Osteocyte (in vitro differentiated cells): ENCODE data around the gene RNASEH2A. TPM values are rescaled to one million over a fixed set of nuclear protein-coding genes. Genes with fewer than 3 reads are reported as not detected.
"Not testable (repeated sequence)": the region's sequence is repeated elsewhere in the genome, so short reads cannot be mapped to it uniquely, and the experiment has no call there.

Experiments
- DNase-seq: peaks from one replicate; pipeline ENCODE4 v3.0.0; 2021; ENCODE audit warnings: mixed read lengths; ENCODE audit not compliant: unreplicated experiment; ENCODE audit errors: extremely low spot score
- H3K27ac Mint-ChIP-seq: one replicate; pipeline ENCODE4 v1.8.0; 2021; ENCODE audit warnings: mild to moderate bottlenecking, mixed read lengths; ENCODE audit not compliant: unreplicated experiment
- H3K27me3 Mint-ChIP-seq: one replicate; pipeline ENCODE4 v1.8.0; 2021; ENCODE audit warnings: mixed read lengths; ENCODE audit not compliant: unreplicated experiment
- H3K36me3 Mint-ChIP-seq: one replicate; pipeline ENCODE4 v1.8.0; 2021; ENCODE audit warnings: mixed read lengths; ENCODE audit not compliant: unreplicated experiment
- H3K4me1 Mint-ChIP-seq: one replicate; pipeline ENCODE4 v1.8.0; 2021; ENCODE audit warnings: mixed read lengths; ENCODE audit not compliant: unreplicated experiment
- H3K4me3 Mint-ChIP-seq: one replicate; pipeline ENCODE4 v1.8.0; 2021; ENCODE audit warnings: mild to moderate bottlenecking, moderate library complexity, mixed read lengths; ENCODE audit not compliant: unreplicated experiment
- H3K9me3 Mint-ChIP-seq: one replicate; pipeline ENCODE4 v1.8.0; 2021; ENCODE audit warnings: mixed read lengths; ENCODE audit not compliant: unreplicated experiment
- total RNA-seq: library from RNA; stranded (reverse); gene quantifications from 2 replicates; pipeline ENCODE4 v1.2.1, GENCODE V29; 2021
- TF ChIP-seq, protein P1 (sequence below): fragments of 200-600 bp; sonication (generic); IDR thresholded peaks from 2 replicates; pipeline ENCODE4 v1.5.0; 2021; ENCODE audit warnings: antibody characterized with exemption, mild to moderate bottlenecking, moderate library complexity

The RNASEH2A gene
- total RNA-seq, 1 donor from 2014 or later, result 7.6 TPM

DNA sequence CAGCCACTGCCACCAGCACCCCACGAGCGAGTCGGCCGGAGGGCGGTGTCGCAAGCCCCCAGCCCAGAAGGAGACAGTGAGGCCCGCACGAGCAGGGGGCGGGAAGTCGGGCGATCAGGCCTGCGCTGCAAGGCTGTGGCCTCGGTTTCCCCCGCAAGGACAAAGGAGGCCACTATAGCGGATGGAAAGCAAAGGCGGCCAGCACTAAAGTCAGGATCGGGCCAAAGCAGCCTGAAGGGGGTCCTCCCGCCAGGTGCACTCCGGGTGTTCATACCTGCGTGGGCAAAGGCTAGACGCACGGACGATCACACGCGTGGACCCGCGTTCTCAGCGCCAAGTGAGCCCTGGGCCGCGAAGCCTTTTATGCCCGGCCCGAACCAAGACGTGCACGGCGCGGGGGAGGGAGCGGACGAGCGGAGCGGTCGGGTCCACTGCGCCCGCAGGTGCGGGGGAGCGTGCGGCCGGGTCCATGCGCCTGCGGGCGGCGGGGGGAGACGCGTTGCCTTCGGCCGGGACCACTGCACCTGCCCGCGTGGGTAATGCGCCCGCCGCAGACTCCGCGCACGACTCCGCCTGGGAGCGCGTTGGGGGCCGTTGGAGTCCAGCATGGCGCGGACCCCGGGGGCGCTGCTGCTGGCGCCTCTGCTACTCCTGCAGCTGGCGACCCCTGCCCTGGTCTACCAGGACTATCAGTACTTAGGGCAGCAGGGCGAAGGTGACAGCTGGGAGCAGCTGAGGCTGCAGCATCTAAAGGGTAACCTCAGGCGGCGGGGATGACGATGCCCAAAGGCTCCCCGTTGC is 4.7 kb upstream of the RNASEH2A start, which contains the start of the genes PRDX2 and THSD8:
PRDX2 (minus strand) TSS at position 335 of the 801 bp plus-strand sequence. CDS start 539 bp downstream, outside the sequence.
THSD8 (plus strand) TSS at position 604 of the 801 bp plus-strand sequence; CDS start at position 607, 3 bp downstream.
- Mint-ChIP-seq H3K27ac (peak within 1 kb of the TSS; percentile 35), H3K4me3 (peak within 1 kb of the TSS; percentile 85), H3K9me3 (no peaks in the 10 kb centered on the region), H3K4me1 (peaks cover 24% of the 10 kb centered on the region), H3K27me3 (no peaks in the 10 kb centered on the region), H3K36me3 (no peaks in the 10 kb centered on the region)
- TF ChIP-seq, protein P1, sequence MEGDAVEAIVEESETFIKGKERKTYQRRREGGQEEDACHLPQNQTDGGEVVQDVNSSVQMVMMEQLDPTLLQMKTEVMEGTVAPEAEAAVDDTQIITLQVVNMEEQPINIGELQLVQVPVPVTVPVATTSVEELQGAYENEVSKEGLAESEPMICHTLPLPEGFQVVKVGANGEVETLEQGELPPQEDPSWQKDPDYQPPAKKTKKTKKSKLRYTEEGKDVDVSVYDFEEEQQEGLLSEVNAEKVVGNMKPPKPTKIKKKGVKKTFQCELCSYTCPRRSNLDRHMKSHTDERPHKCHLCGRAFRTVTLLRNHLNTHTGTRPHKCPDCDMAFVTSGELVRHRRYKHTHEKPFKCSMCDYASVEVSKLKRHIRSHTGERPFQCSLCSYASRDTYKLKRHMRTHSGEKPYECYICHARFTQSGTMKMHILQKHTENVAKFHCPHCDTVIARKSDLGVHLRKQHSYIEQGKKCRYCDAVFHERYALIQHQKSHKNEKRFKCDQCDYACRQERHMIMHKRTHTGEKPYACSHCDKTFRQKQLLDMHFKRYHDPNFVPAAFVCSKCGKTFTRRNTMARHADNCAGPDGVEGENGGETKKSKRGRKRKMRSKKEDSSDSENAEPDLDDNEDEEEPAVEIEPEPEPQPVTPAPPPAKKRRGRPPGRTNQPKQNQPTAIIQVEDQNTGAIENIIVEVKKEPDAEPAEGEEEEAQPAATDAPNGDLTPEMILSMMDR, result no peak
- DNase-seq, result peak; percentile 91

DNA sequence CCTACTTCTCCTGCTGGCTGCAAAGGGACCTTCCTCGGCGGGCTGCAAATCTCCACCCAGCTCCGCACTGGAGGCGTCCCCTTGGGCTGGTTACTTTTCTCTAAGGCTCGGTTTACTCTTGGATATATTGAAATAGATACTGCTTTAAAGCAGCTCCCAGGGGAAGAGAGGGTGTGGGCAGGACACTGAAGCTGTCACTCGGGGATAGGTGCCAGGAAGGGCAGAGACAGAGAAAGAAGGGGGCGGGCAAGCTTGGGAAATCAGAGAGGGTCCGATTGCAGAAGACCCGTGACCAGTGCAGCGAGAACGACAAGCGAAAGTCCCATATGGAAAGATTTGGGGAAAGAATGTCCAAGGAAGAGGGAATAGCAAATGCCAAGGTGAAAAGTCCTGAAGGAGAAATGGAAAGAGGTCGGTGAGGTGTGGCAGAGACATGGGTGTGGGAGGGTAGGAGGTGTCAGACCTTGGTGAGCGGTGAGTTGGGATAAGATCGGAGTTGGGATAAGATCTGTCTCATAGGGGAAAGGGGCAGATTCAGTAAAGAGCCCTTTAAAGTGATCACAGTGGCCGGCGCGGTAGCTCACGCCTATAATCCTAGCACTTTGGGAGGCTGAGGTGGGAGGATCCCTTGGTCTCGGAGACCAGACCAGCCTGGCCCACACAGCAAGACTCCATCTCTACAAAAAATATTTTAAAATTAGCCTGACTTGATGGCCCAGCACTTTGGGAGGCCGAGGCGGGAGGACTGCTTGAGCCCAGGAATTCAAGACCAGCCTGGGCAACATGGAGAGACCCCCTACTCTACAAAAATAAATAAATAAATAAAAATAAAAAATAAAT is 3.9 kb upstream of the RNASEH2A start:
- Mint-ChIP-seq H3K27me3 (no peaks in the 10 kb centered on the region), H3K9me3 (no peaks in the 10 kb centered on the region), H3K4me3 (peak overlapping the region; percentile 85), H3K27ac (peak overlapping the region; percentile 35), H3K36me3 (no peaks in the 10 kb centered on the region), H3K4me1 (peaks cover 30% of the 10 kb centered on the region)
- TF ChIP-seq, protein P1, result no peak
- DNase-seq, result no peak

DNA sequence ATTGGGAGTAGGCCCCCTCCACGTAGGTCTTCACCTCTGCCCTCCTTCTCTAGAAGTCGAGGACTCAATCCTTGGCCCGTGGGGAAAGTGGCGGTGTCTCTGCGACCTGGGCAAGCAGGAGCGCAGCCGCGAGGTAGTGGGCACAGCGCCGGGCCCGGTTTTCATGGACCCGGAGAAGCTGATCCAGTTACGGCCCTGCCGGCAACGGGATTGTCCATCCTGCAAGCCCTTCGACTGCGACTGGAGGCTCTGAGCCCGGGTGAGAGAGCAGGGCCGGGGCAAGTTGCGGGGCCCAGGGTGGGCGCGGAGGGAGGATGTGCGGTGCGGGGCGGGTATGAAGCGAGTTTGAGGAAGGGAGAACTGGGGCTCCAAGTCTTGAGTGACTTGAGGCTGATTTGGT is 2.3 kb upstream of the RNASEH2A start:
- Mint-ChIP-seq H3K4me1 (peaks cover 31% of the 10 kb centered on the region), H3K27me3 (no peaks in the 10 kb centered on the region), H3K4me3 (no peak overlapping the region), H3K36me3 (no peaks in the 10 kb centered on the region), H3K27ac (no peak overlapping the region), H3K9me3 (no peaks in the 10 kb centered on the region)
- no peak for DNase-seq
- TF ChIP-seq, protein P1, result no peak

DNA sequence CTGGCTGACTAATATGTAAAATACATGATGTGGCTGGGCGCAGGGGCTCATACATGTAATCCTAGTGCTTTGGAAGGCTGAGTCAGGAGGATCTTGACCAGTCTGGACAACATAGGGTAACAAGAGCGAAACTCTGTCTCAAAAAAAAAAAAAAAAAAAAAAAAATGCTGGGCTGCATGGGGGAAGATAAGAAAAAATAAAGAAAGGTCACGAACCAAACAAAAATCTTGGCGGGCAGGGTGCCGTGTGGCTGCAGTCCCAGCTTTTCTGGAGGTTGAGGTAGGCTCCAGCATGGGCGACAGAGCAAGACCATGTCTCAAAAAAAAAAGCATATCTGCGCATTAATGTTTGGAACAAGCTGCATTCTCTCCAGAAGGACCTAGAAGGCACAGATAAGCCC is 8.7 kb downstream of the RNASEH2A start:
- Mint-ChIP-seq H3K4me1 (no peaks in the 10 kb centered on the region), H3K27me3 (no peaks in the 10 kb centered on the region), H3K36me3 (peaks cover 2% of the 10 kb centered on the region), H3K27ac (no peak overlapping the region), H3K4me3 (no peak overlapping the region), H3K9me3 (no peaks in the 10 kb centered on the region)
- TF ChIP-seq, protein P1, result no peak
- DNase-seq, result no peak

DNA sequence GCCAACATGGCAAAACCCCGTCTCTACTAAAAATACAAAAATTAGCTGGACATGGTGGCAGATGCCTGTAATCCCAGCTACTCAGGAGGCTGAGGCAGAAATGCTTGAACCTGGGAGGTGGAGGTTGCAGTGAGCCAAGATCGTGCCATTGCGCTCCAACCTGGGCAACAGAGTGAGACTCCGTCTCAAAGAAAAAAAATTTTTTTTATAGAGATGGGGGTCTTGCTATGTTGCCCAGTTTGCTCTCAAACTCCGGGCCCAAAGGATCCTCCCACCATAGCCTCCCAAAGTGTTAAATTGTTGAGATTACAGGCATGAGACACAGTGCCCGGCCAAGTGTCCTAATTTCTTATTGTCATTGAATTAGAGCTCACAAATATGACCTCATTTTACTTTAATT is 10.8 kb downstream of the RNASEH2A start:
- not testable (repeated sequence) for DNase-seq, H3K27me3 Mint-ChIP-seq, H3K4me3 Mint-ChIP-seq, H3K27ac Mint-ChIP-seq, H3K4me1 Mint-ChIP-seq, H3K36me3 Mint-ChIP-seq, H3K9me3 Mint-ChIP-seq

DNA sequence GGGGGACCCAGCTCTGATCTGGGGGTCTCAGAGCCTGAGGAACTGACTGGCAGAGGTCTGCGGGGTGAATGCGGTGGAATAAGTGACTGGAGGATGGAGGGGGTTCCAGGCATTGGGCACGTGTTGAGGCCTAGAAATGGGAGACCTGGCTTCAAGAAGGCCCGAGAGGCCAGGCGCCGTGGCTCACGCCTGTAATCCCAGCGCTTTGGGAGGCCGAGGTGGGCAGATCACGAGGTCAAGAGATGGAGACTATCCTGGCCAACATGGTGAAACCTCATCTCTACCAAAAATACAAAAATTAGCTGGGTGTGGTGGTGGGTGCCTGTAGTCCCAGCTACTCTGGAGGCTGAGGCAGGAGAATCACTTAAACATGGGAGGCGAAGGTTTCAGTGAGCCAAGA is 11.4 kb downstream of the RNASEH2A start:
- not testable (repeated sequence) for DNase-seq, H3K36me3 Mint-ChIP-seq, H3K9me3 Mint-ChIP-seq, H3K27ac Mint-ChIP-seq, H3K27me3 Mint-ChIP-seq, H3K4me1 Mint-ChIP-seq, H3K4me3 Mint-ChIP-seq
